T-helper 2 cell treated with Interferon-gamma antibody and Interleukin-4, amounts not matched to agents 100 ng/mL and 5 ng/mL, for 36 hours (primary cell): ENCODE measurements around the gene KRT82. TPM values are rescaled to one million over a fixed set of nuclear protein-coding genes. Genes with fewer than 3 reads are reported as not detected.
"Not testable (repeated sequence)": the region's sequence is repeated elsewhere in the genome, so short reads cannot be mapped to it uniquely, and the experiment has no call there.

Experiments used
- intact Hi-C: fragments of 100-400 bp; cut with micrococcal nuclease; formaldehyde crosslinking; loops from one replicate; pipeline ENCODE4 v1.15.1; 2023
- total RNA-seq: library from RNA; stranded (reverse); gene quantifications from 2 replicates; pipeline ENCODE4 v1.2.3, GENCODE V29; 2022

KRT82 gene
- total RNA-seq, 1 donor from 2014 or later: not detected

GRCh38 chr12:52413202-52413601 lies 7.1 kb upstream of the KRT82 start:
- intact Hi-C loops: no loop called here

GRCh38 chr12:52411815-52412214 lies 5.7 kb upstream of the KRT82 start:
- intact Hi-C loops: no loop called here

- intact Hi-C loops: not testable (repeated sequence)
Observed at GRCh38 chr12:52410589-52411248, 4.6 kb upstream of the KRT82 start.

- intact Hi-C loops: no loop called here
Observed at GRCh38 chr12:52407918-52408317, 1.8 kb upstream of the KRT82 start.

- intact Hi-C loops: no loop called here
Observed at GRCh38 chr12:52404951-52405350, 1.2 kb downstream of the KRT82 start.

- intact Hi-C loops: no loop called here
Observed at GRCh38 chr12:52403561-52403960, 2.6 kb downstream of the KRT82 start.

- intact Hi-C loops: no loop called here
Observed at GRCh38 chr12:52402873-52403540, 3.1 kb downstream of the KRT82 start.

GRCh38 chr12:52402377-52402776 lies 3.8 kb downstream of the KRT82 start:
- intact Hi-C loops: no loop called here

- intact Hi-C loops: no loop called here
Observed at GRCh38 chr12:52401926-52402325, 4.2 kb downstream of the KRT82 start.

- intact Hi-C loops: no loop called here
Observed at GRCh38 chr12:52401526-52401925, 4.6 kb downstream of the KRT82 start.

- intact Hi-C loops: no loop called here
Observed at GRCh38 chr12:52400906-52401305, 5.2 kb downstream of the KRT82 start.

GRCh38 chr12:52399756-52400155 lies 6.4 kb downstream of the KRT82 start:
- intact Hi-C loops: no loop called here

- intact Hi-C loops: no loop called here
Observed at GRCh38 chr12:52398176-52398575, 8.0 kb downstream of the KRT82 start.

- intact Hi-C loops: no loop called here
Observed at GRCh38 chr12:52396656-52397055, 9.5 kb downstream of the KRT82 start.

- intact Hi-C loops: no loop called here
Observed at GRCh38 chr12:52395761-52396434, 10.2 kb downstream of the KRT82 start.

- intact Hi-C loops: no loop called here
Observed at GRCh38 chr12:52394836-52395405, 11.2 kb downstream of the KRT82 start.

- intact Hi-C loops: no loop called here
Observed at GRCh38 chr12:52392465-52393007, 13.6 kb downstream of the KRT82 start.

- intact Hi-C loops: no loop called here
Observed at GRCh38 chr12:52391618-52392002, 14.5 kb downstream of the KRT82 start.

- intact Hi-C loops: no loop called here
Observed at GRCh38 chr12:52390739-52391617, 15.2 kb downstream of the KRT82 start.

GRCh38 chr12:52389313-52390207 lies 16.6 kb downstream of the KRT82 start:
- intact Hi-C loops: no loop called here
